ENCODE data around the gene ENPEP.

GRCh38 chr4:110595583-110595982, 119.6 kb downstream of the ENPEP start:
- TF ChIP-seq TCF4 (CRISPR knock-in tag; IDR thresholded peaks at IDR 0.05; ENCODE audit: borderline replicate concordance) (no peak), ZNF70 (CRISPR knock-in tag; IDR thresholded peaks at IDR 0.05) (no peak), SNAI2 (CRISPR knock-in tag; IDR thresholded peaks at IDR 0.05) (no peak), CREB5 (CRISPR knock-in tag; IDR thresholded peaks at IDR 0.05; ENCODE audit: low read depth) (no peak), ZC3H10 (CRISPR knock-in tag; IDR thresholded peaks at IDR 0.05) (no peak)
